Measurements from ENCODE around the gene ALDOC. TPM values are rescaled to one million over a fixed set of nuclear protein-coding genes. Genes with fewer than 3 reads are reported as not detected.

ALDOC gene
- total and polyA plus RNA-seq, 2 of the 13 experiments (the other 11 are each of a cell fraction or from before 2014, with no cell fraction given) = 15.4 to 60.9 TPM

DNA sequence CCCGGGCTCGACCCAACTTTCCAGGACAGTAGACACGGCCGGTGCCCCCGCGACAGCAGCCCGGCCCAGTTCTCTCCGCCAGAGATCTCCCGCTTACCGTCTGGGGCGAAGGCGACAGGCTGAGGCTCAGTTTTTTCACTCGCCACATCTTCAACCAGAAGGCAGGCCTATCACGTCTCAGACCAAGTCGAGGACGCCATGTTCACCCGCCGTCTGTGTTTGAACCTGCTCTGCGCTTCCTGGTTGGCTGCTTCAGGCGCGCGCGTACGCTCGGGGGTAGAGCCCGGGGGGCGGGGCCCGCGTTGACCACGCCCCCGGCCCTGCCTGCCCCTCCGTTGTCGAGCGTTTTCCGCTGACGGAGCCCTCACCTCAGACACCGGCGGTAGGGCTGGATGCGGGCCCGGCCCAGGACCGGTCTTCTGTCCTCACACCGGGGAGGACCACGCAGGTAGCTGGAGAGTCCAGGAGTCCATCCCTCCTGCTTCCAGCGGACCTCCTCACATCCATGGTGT is 22.2 kb upstream of the ALDOC start, which contains the start of gene SPAG5 (continued):
- peak; percentile 94 for TF ChIP-seq E2F1 (CRISPR knock-in tag; IDR thresholded peaks at IDR 0.05)
- TF ChIP-seq, protein P1, sequence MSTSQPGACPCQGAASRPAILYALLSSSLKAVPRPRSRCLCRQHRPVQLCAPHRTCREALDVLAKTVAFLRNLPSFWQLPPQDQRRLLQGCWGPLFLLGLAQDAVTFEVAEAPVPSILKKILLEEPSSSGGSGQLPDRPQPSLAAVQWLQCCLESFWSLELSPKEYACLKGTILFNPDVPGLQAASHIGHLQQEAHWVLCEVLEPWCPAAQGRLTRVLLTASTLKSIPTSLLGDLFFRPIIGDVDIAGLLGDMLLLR (CRISPR knock-in tag; IDR thresholded peaks at IDR 0.05) = peak; percentile 63
- TF ChIP-seq TCF12 (IDR thresholded peaks at IDR 0.05) = no peak
- peak; percentile 68; the same call in 1 of the 2 replicates for TF ChIP-seq TCF12 (CRISPR knock-in tag; IDR thresholded peaks at IDR 0.05)
- peak; percentile 43; the same call in 1 of the 2 replicates for TF ChIP-seq ZNF766 (CRISPR knock-in tag; IDR thresholded peaks at IDR 0.05; ENCODE audit: borderline replicate concordance)
- TF ChIP-seq ZFP1 (CRISPR knock-in tag; IDR thresholded peaks at IDR 0.05) = no peak
- TF ChIP-seq SAP130 (CRISPR knock-in tag; IDR thresholded peaks at IDR 0.05; ENCODE audit: low read depth) = peak; percentile 89
- TF ChIP-seq ZNF543 (CRISPR knock-in tag; IDR thresholded peaks at IDR 0.05) = peak; percentile 31; the same call in 1 of the 2 replicates
- TF ChIP-seq FOXC1 (CRISPR knock-in tag; IDR thresholded peaks at IDR 0.05; ENCODE audit: borderline replicate concordance) = peak; percentile 7; the same call in 1 of the 2 replicates
- TF ChIP-seq TEAD3 (CRISPR knock-in tag; optimal IDR thresholded peaks at IDR 0.05; ENCODE audit: borderline replicate concordance) = peak; percentile 10
- no peak for TF ChIP-seq ZBTB3 (CRISPR knock-in tag; IDR thresholded peaks at IDR 0.05; ENCODE audit: borderline replicate concordance, low read depth)
- TF ChIP-seq THAP11 (CRISPR knock-in tag; IDR thresholded peaks at IDR 0.05) = 0 out of 2 replicates have a peak, but pooled peaks have one; percentile 35
- peak; percentile 61 for TF ChIP-seq SKI (IDR thresholded peaks at IDR 0.05; ENCODE audit: partially characterized antibody)
- peak; percentile 78 to 83 for TF ChIP-seq POLR2A (IDR thresholded peaks at IDR 0.05; ENCODE audit: insufficient read depth in 1 of 2, low read depth in 2 of 2, low read length in 2 of 2)
- TF ChIP-seq ZNF263 (CRISPR knock-in tag; IDR thresholded peaks at IDR 0.05) = peak; percentile 92
- TF ChIP-seq HDAC2 (CRISPR knock-in tag; IDR thresholded peaks at IDR 0.05) = peak; percentile 44; the same call in 1 of the 2 replicates
- TF ChIP-seq ZNF225 (CRISPR knock-in tag; IDR thresholded peaks at IDR 0.05) = 0 out of 2 replicates have a peak, but pooled peaks have one; percentile 11
- TF ChIP-seq NFYB (CRISPR knock-in tag; IDR thresholded peaks at IDR 0.05) = peak; percentile 85
- TF ChIP-seq, protein P2, sequence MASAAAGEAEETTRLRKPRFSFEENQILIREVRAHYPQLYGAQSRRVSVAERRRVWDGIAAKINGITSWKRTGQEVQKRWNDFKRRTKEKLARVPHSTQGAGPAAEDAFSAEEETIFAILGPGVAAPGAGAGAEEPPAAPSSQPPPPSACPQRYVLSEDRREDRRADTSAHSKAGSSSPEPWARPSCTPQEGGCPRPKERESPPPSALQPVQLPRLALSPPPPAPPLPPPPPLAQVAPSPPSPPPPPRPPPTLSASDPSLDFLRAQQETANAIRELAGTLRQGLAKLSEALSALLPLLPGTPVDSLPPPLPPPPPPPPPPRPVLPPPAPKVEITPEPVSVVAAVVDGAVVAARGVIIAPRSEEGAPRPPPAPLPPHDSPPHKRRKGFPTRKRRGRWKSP (CRISPR knock-in tag; IDR thresholded peaks at IDR 0.05) = 0 out of 2 replicates have a peak, but pooled peaks have one; percentile 15
- peak; percentile 64; the same call in 1 of the 2 replicates for TF ChIP-seq ELF3 (CRISPR knock-in tag; IDR thresholded peaks at IDR 0.05)
- 0 out of 2 replicates have a peak, but pooled peaks have one; percentile 37 for TF ChIP-seq SRY (CRISPR knock-in tag; IDR thresholded peaks at IDR 0.05)
- TF ChIP-seq ZNF317 (CRISPR knock-in tag; IDR thresholded peaks at IDR 0.05) = peak; percentile 65; the same call in 1 of the 2 replicates
- peak; percentile 57 for TF ChIP-seq TBX2 (CRISPR knock-in tag; IDR thresholded peaks at IDR 0.05; ENCODE audit: borderline replicate concordance)
- TF ChIP-seq ZNF816 (CRISPR knock-in tag; IDR thresholded peaks at IDR 0.05; ENCODE audit: borderline replicate concordance) = peak; percentile 73; the same call in 1 of the 2 replicates
- 0 out of 2 replicates have a peak, but pooled peaks have one; percentile 38 for TF ChIP-seq SMAD1 (CRISPR knock-in tag; IDR thresholded peaks at IDR 0.05; ENCODE audit: borderline replicate concordance, low read depth)
- peak; percentile 62; the same call in 1 of the 2 replicates for TF ChIP-seq HNF1B (CRISPR knock-in tag; IDR thresholded peaks at IDR 0.05)
- 0 out of 2 replicates have a peak, but pooled peaks have one; percentile 50 for TF ChIP-seq HBP1 (CRISPR knock-in tag; IDR thresholded peaks at IDR 0.05; ENCODE audit: low read depth)
